Spleen (tissue), 7 donors: ENCODE results near the gene NAA25.

ENCODE experiments used
- POLR2A ChIP-seq, 3 donors: fragments of 450-650 bp; IDR thresholded peaks; one replicate each; pipeline ENCODE4 v1.5.1; 2017; ENCODE audit warnings: antibody characterized with exemption in 3 of 3, mild to moderate bottlenecking in 1 of 3
- POLR2AphosphoS5 ChIP-seq, 3 donors: sonication (generic); formaldehyde crosslinking; IDR thresholded peaks; one replicate each; pipeline ENCODE4 v1.5.1; 2017; ENCODE audit warnings: antibody characterized with exemption in 3 of 3
- TF ChIP-seq, protein P1 (sequence below), 11 experiments: fragments of 200-600 bp in 7 of 11; fragments of 450-650 bp in 4 of 11; sonication (generic) in 4 of 11; IDR thresholded peaks in 8 of 11; conservative IDR thresholded peaks in 3 of 11; 1 replicate in 7 of 11; 2 replicates in 4 of 11; pipeline versions ENCODE4 v1.4.0 to v1.8.0; 2016 to 2021; ENCODE audit warnings: antibody characterized with exemption in 11 of 11, inconsistent platforms in 4 of 11, mild to moderate bottlenecking in 1 of 11
- donor health status: DM: no; HTN: no; CAD: no; lungs with moderate emphysema.
- donor health status: DM: no; HTN: no; CAD: no.
- donor health status: DM: no; HTN: no; CAD: no.

DNA sequence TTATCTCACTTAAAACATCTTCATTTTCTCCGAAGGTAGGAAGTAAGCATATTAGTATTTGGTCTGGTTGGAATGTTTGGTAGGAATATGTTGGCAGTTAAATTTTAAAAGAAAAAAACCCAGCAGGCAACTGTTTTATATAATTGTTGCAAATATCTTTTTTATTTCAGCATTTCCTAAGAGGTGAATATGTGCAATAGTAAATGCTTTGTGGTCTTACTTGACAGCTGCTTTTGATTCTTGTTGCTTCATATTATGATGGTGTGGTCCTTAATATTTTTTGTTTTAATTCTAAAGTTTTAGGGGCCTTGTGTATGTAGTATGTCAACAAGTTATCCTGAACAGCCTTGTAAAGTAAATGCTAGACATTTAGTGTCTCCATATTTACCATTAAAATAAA, 23.1 kb upstream of the NAA25 start:
- TF ChIP-seq POLR2A (IDR thresholded peaks at IDR 0.05) = no peak
- TF ChIP-seq, protein P1, sequence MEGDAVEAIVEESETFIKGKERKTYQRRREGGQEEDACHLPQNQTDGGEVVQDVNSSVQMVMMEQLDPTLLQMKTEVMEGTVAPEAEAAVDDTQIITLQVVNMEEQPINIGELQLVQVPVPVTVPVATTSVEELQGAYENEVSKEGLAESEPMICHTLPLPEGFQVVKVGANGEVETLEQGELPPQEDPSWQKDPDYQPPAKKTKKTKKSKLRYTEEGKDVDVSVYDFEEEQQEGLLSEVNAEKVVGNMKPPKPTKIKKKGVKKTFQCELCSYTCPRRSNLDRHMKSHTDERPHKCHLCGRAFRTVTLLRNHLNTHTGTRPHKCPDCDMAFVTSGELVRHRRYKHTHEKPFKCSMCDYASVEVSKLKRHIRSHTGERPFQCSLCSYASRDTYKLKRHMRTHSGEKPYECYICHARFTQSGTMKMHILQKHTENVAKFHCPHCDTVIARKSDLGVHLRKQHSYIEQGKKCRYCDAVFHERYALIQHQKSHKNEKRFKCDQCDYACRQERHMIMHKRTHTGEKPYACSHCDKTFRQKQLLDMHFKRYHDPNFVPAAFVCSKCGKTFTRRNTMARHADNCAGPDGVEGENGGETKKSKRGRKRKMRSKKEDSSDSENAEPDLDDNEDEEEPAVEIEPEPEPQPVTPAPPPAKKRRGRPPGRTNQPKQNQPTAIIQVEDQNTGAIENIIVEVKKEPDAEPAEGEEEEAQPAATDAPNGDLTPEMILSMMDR (IDR thresholded peaks at IDR 0.05 in 8 of 11, conservative IDR thresholded peaks at IDR 0.05 in 3 of 11) = no peak
- no peak for TF ChIP-seq POLR2AphosphoS5 (IDR thresholded peaks at IDR 0.05)
